Sigmoid colon (tissue), 7 donors: ENCODE measurements around the gene KCNJ5. TPM values are rescaled to one million over a fixed set of nuclear protein-coding genes. Genes with fewer than 3 reads are reported as not detected.

Source experiments
- DNase-seq: peaks from one replicate; pipeline ENCODE4 v3.0.0-alpha.2; 2019
- H3K27ac ChIP-seq, 4 donors: fragments of 200-600 bp; sonication (generic); one replicate each; pipeline ENCODE4 v1.5.1; 2016 to 2019; ENCODE audit warnings: mild to moderate bottlenecking in 1 of 4
- H3K27me3 ChIP-seq, 3 donors: fragments of 200-600 bp; sonication (generic); one replicate each; pipeline ENCODE4 v1.5.1; 2019; ENCODE audit warnings: mild to moderate bottlenecking in 1 of 3
- H3K36me3 ChIP-seq, 4 donors: fragments of 200-600 bp; sonication (generic); one replicate each; pipeline ENCODE4 v1.5.1; 2016 to 2019
- H3K4me1 ChIP-seq, 4 donors: fragments of 200-600 bp; sonication (generic); one replicate each; pipeline ENCODE4 v1.5.1; 2017 to 2019
- H3K4me3 ChIP-seq, 4 donors: fragments of 200-600 bp; sonication (generic); one replicate each; pipeline ENCODE4 v1.5.1; 2017 to 2019; ENCODE audit warnings: mild to moderate bottlenecking in 2 of 4, moderate library complexity in 1 of 4
- H3K9me3 ChIP-seq, 4 donors: fragments of 200-600 bp in 3 of 4; sonication (generic) in 3 of 4; one replicate each; pipeline versions ENCODE4 v1.5.1 to v1.6.1; 2013 to 2019
- EP300 ChIP-seq, 4 donors: sonication (generic); formaldehyde crosslinking; IDR thresholded peaks; one replicate each; pipeline ENCODE4 v1.6.1; 2017; ENCODE audit warnings: antibody characterized with exemption in 4 of 4
- POLR2A ChIP-seq, 2 donors: fragments of 450-650 bp; IDR thresholded peaks; one replicate each; pipeline ENCODE4 v1.6.1; 2016; ENCODE audit warnings: antibody characterized with exemption in 2 of 2, mild to moderate bottlenecking in 2 of 2, moderate library complexity in 2 of 2
- POLR2AphosphoS5 ChIP-seq, 4 donors: sonication (generic); formaldehyde crosslinking; IDR thresholded peaks; one replicate each; pipeline ENCODE4 v1.6.1; 2017; ENCODE audit warnings: antibody characterized with exemption in 4 of 4
- WGBS, 2 donors: extraction: QIAGEN DNeasy Blood & Tissue Kit; methylation state at CpG; one replicate each; pipeline ENCODE4 v1.1.7; 2013; 5-methylcytosine and 5-hydroxymethylcytosine counted together
- intact Hi-C: fragments of 100-400 bp; cut with DNase I; formaldehyde crosslinking; loops from one replicate; pipeline ENCODE4 v1.15.1; 2023
- polyA plus RNA-seq, 3 donors: library from polyadenylated mRNA; stranded (reverse); fragments of 200-250 nt; gene quantifications; one replicate each; pipeline ENCODE4 v1.2.3, GENCODE V29; 2013
- total RNA-seq, 4 donors: library from RNA; depleted of rRNA; stranded (reverse); fragments of >200 nt; gene quantifications; one replicate each; pipeline ENCODE4 v1.1.0, GENCODE V29; 2016
- TF ChIP-seq, protein P1 (sequence below), 4 experiments: fragments of 450-650 bp in 3 of 4; fragments of 200-600 bp in 1 of 4; IDR thresholded peaks; one replicate each; pipeline ENCODE4 v1.5.1; 2016 to 2019; ENCODE audit warnings: antibody characterized with exemption in 4 of 4, mild to moderate bottlenecking in 3 of 4, moderate library complexity in 2 of 4
- donor health status: healthy with polysubstance abuse.
- donor health status: Bipolar disorder and iron deficiency.
- donor health status: healthy.

KCNJ5 gene
- total and polyA plus RNA-seq, 7 donors = 0.58 to 4.7 (median 2.0) TPM; not detected in 1

DNA sequence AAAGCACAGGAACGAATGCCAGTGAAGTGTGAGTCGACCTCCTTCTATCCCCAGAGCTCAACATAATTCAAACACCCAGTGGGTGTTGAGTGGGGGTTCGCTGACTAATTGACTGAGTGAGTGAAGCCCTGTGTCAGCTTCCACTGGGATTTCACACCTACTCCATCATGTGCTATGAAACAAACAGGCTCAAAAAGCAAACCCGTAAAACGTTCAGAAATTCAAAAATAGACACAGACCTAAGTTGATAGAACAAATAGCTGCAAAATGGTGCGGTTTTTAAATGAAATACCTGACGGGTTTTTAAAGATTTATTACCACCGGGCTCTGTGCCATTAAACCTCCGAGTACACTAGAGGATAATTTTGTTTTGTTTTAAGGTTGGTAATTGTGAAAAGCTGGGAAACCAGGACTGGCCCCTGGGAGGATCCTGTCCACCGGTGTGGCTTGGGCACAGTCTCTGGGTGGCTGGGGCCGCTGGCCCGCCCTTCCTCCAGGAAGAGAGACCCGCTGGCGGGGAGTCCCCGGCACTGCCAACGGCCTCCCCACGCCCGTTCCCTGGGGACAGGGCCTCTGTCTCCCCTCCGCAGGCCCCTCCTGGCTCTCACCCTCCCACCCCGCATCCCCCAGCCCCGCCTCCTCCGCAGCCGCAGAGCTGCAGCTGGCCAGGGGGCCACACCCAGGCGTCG, 13.6 kb downstream of the KCNJ5 start:
- TF ChIP-seq POLR2AphosphoS5 (IDR thresholded peaks at IDR 0.05) (no peak), POLR2A (IDR thresholded peaks at IDR 0.05) (no peak), EP300 (IDR thresholded peaks at IDR 0.05) (no peak)
- TF ChIP-seq, protein P1, sequence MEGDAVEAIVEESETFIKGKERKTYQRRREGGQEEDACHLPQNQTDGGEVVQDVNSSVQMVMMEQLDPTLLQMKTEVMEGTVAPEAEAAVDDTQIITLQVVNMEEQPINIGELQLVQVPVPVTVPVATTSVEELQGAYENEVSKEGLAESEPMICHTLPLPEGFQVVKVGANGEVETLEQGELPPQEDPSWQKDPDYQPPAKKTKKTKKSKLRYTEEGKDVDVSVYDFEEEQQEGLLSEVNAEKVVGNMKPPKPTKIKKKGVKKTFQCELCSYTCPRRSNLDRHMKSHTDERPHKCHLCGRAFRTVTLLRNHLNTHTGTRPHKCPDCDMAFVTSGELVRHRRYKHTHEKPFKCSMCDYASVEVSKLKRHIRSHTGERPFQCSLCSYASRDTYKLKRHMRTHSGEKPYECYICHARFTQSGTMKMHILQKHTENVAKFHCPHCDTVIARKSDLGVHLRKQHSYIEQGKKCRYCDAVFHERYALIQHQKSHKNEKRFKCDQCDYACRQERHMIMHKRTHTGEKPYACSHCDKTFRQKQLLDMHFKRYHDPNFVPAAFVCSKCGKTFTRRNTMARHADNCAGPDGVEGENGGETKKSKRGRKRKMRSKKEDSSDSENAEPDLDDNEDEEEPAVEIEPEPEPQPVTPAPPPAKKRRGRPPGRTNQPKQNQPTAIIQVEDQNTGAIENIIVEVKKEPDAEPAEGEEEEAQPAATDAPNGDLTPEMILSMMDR (IDR thresholded peaks at IDR 0.05) = no peak
- H3K9me3 ChIP-seq = no peaks in the 10 kb centered on the region
- H3K4me1 ChIP-seq = peaks cover 0 to 22% (median 19%) of the 10 kb centered on the region in 4 donors
- DNase-seq = no peak
- H3K4me3 ChIP-seq = peak overlapping the region; percentile 32 to 61 (median 55)
- peak overlapping the region; percentile 34 to 65 (median 56) for H3K27ac ChIP-seq
- H3K27me3 ChIP-seq = peaks cover 0 to 30% (median 0%) of the 10 kb centered on the region in 3 donors
- intact Hi-C loops = no loop called here
- 5 to 10% methylated on average over 25 of the region's 25 CpGs for WGBS, 2 donors
- no peaks in the 10 kb centered on the region for H3K36me3 ChIP-seq

DNA sequence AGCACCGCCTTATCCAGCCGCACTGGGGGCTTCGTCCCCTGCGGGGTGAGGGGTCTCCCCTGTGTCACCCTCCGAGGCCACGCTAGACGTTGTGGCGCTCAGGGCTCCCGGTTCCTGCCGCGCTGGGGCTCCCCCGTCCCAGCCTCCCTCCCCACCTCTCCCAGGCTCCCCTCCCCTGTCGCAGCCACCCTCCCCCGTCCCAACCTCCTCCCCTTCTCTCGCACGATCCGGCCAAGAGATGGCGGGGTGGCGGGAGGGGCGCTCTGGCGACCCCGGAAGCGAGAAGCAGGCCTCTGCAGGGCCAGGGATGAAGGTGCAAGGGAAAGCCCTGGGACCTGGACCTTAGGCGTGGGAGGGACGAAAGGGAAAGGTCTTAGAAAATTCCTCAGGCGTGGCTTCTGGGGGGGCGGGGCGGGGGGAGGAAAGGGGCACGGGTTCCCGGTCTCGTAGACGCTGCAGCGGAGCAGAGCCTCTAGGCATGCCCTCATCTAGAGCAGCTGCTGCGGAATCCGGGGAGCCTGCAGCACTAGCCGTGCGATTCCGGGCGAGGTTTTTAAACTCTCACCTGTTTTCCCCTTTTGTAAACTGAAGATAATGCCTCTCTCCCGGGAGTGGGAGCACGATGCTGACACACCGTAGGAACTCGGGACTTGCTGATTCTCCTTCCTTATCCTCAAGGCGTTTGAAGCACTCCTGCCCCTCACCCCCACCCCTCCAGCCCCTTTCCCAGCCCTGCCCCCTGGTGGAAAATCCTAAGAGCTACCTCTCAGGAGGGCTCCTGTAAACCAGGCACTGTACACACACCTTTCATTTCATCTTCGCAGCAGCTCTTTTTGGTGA, 14.4 kb downstream of the KCNJ5 start:
- no peak for TF ChIP-seq POLR2AphosphoS5 (IDR thresholded peaks at IDR 0.05)
- TF ChIP-seq, protein P1 (IDR thresholded peaks at IDR 0.05) = peak in 2 of 4 experiments; percentile 8 to 49
- TF ChIP-seq POLR2A (IDR thresholded peaks at IDR 0.05) = no peak
- TF ChIP-seq EP300 (IDR thresholded peaks at IDR 0.05) = no peak
- intact Hi-C loops = no loop called here
- Histone ChIP-seq H3K4me3 (peak overlapping the region; percentile 32 to 61 (median 55)), H3K4me1 (peaks cover 0 to 21% (median 17%) of the 10 kb centered on the region in 4 donors), H3K9me3 (no peaks in the 10 kb centered on the region), H3K36me3 (no peaks in the 10 kb centered on the region), H3K27me3 (peaks cover 0 to 37% (median 0%) of the 10 kb centered on the region in 3 donors), H3K27ac (peak overlapping the region; percentile 34 to 65 (median 56))
- WGBS, 2 donors = 1 to 2% methylated on average over 45 of the region's 45 CpGs
- no peak for DNase-seq

DNA sequence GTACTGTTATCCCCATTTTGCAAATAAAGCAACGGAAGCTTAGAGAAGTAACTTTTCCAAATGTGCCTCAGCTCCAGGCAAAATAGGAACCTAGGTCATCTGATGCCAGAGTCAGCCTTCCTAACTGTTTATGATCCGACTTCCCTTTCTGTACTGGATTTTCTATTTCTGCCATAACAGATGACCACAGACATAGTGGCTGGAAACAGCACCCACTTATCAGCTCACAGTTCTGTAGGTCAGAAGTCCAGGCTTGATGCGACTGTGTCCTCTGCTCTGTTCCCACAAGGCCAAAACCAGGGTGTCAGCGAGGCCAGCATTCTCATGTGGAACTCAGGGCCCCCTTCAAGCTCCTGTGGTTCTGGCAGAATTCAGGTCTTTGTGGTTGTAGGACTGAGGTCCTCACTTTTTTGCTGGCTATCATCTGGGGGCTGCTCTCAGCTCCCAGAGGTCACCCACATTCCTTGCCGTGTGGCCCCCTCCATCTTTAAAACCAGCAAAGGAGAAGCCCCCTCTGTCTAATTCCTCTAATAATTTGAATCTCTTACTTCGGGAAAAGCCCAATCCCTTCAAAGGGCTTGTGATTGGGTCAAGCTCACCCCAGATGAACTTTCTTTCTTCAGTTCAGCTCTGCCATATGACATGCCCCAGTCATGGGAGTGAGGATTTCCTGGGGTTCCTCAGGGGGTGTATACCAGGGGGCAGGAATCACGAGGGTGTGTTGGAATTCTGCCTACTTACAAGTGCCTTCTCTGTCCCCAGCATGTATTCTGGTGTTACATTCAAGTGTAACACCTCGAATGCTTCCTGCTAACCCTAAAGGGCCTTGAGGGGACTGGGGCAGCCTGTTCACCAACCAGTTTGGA, 15.3 kb downstream of the KCNJ5 start:
- no peak for TF ChIP-seq POLR2A (IDR thresholded peaks at IDR 0.05)
- H3K27ac ChIP-seq = peak overlapping the region in 3 of 4 donors; percentile 34 to 65 (median 65)
- no peaks in the 10 kb centered on the region for H3K36me3 ChIP-seq
- H3K4me1 ChIP-seq = peaks cover 0 to 21% (median 17%) of the 10 kb centered on the region in 4 donors
- no peak for DNase-seq
- H3K9me3 ChIP-seq = no peaks in the 10 kb centered on the region
- H3K27me3 ChIP-seq = peaks cover 0 to 39% (median 0%) of the 10 kb centered on the region in 3 donors
- 59 to 79% methylated on average over 8 of the region's 8 CpGs for WGBS, 2 donors
- peak overlapping the region; percentile 32 to 61 (median 55) for H3K4me3 ChIP-seq
- intact Hi-C loops = no loop called here

DNA sequence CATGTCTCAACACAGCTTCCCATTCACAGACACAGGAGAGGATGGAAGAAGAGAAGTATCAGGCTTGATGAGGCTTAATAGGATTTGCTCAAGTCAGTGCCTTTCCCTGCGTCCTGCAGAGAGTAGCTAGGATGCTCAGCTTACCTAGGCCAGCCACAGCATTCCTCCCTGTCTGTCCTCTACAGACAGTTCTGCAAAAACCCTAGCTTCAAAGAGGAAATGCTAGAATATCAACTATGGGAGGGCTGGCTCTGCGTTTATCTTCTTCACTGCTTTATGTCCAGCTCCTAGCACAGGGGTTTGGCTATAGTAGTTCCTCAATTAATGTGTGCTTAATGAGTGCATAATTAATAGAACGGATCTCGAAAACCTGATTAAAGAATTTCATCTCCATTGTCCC, 16.4 kb downstream of the KCNJ5 start:
- no peak for DNase-seq
- TF ChIP-seq EP300 (IDR thresholded peaks at IDR 0.05) (no peak), POLR2AphosphoS5 (IDR thresholded peaks at IDR 0.05) (no peak), POLR2A (IDR thresholded peaks at IDR 0.05) (no peak)
- TF ChIP-seq, protein P1 (IDR thresholded peaks at IDR 0.05) = no peak
- WGBS, 2 donors = 86 to 91% methylated on average over 4 of the region's 4 CpGs
- H3K9me3 ChIP-seq = no peaks in the 10 kb centered on the region
- peaks cover 0 to 45% (median 0%) of the 10 kb centered on the region in 3 donors for H3K27me3 ChIP-seq
- no peaks in the 10 kb centered on the region for H3K36me3 ChIP-seq
- H3K4me3 ChIP-seq = no peak overlapping the region
- H3K4me1 ChIP-seq = peaks cover 0 to 21% (median 17%) of the 10 kb centered on the region in 4 donors
- intact Hi-C loops = no loop called here
- H3K27ac ChIP-seq = peak overlapping the region in 1 of 4 donors; percentile 46
